ENCODE data around the gene CEBPA.

CEBPA gene

GRCh38 chr19:33278403-33279269 lies 23.7 kb downstream of the CEBPA start:
- intact Hi-C loops (cut with DNase I; ENCODE audit: low total_unique reads): no loop called here
- Histone ChIP-seq H3K27ac (no peak overlapping the region), H3K9me3 (no peaks in the 10 kb centered on the region), H3K36me3 (no peaks in the 10 kb centered on the region), H3K27me3 (peaks cover 0 to 32% of the 10 kb centered on the region in 2 donors), H3K4me1 (peaks cover 0 to 10% (median 3%) of the 10 kb centered on the region in 4 donors), H3K4me3 (no peak overlapping the region)
- TF ChIP-seq CTCF (IDR thresholded peaks at IDR 0.05): no peak
- DNase-seq: no peak

- H3K4me3 ChIP-seq: no peak overlapping the region
- no peak for TF ChIP-seq CTCF (IDR thresholded peaks at IDR 0.05)
- peaks cover 0 to 28% of the 10 kb centered on the region in 2 donors for H3K27me3 ChIP-seq
- peaks cover 0 to 16% (median 7%) of the 10 kb centered on the region in 4 donors for H3K4me1 ChIP-seq
- no peaks in the 10 kb centered on the region for H3K36me3 ChIP-seq
- intact Hi-C loops (cut with DNase I; ENCODE audit: low total_unique reads): no loop called here
- DNase-seq: no peak
- H3K27ac ChIP-seq: no peak overlapping the region
- H3K9me3 ChIP-seq: no peaks in the 10 kb centered on the region
Measured at GRCh38 chr19:33278023-33278402, 24.3 kb downstream of the CEBPA start.

GRCh38 chr19:33277434-33277833 lies 24.9 kb downstream of the CEBPA start:
- H3K27me3 ChIP-seq: peaks cover 0 to 28% of the 10 kb centered on the region in 2 donors
- DNase-seq: no peak
- H3K27ac ChIP-seq: no peak overlapping the region
- intact Hi-C loops (cut with DNase I; ENCODE audit: low total_unique reads): no loop called here
- H3K9me3 ChIP-seq: no peaks in the 10 kb centered on the region
- H3K4me1 ChIP-seq: peaks cover 0 to 16% (median 7%) of the 10 kb centered on the region in 4 donors
- no peak overlapping the region for H3K4me3 ChIP-seq
- no peaks in the 10 kb centered on the region for H3K36me3 ChIP-seq
- no peak for TF ChIP-seq CTCF (IDR thresholded peaks at IDR 0.05)

- Histone ChIP-seq H3K36me3 (no peaks in the 10 kb centered on the region), H3K27me3 (peaks cover 0 to 18% of the 10 kb centered on the region in 2 donors), H3K4me1 (peaks cover 0 to 16% (median 7%) of the 10 kb centered on the region in 4 donors), H3K4me3 (no peak overlapping the region), H3K27ac (no peak overlapping the region), H3K9me3 (no peaks in the 10 kb centered on the region)
- DNase-seq: no peak
- intact Hi-C loops (cut with DNase I; ENCODE audit: low total_unique reads): no loop called here
- TF ChIP-seq CTCF (IDR thresholded peaks at IDR 0.05): no peak
Measured at GRCh38 chr19:33275933-33276619, 26.3 kb downstream of the CEBPA start.

GRCh38 chr19:33275559-33275932 lies 26.8 kb downstream of the CEBPA start:
- intact Hi-C loops (cut with DNase I; ENCODE audit: low total_unique reads): no loop called here
- DNase-seq: no peak
- no peaks in the 10 kb centered on the region for H3K36me3 ChIP-seq
- H3K9me3 ChIP-seq: no peaks in the 10 kb centered on the region
- peaks cover 0 to 16% of the 10 kb centered on the region in 2 donors for H3K27me3 ChIP-seq
- no peak for TF ChIP-seq CTCF (IDR thresholded peaks at IDR 0.05)
- no peak overlapping the region for H3K27ac ChIP-seq
- no peak overlapping the region for H3K4me3 ChIP-seq
- H3K4me1 ChIP-seq: peaks cover 0 to 16% (median 7%) of the 10 kb centered on the region in 4 donors

Measured in tibial artery (tissue), 4 donors.